NK-92 treated with Interleukin-12 subunit alpha and Interleukin-12 subunit beta, amount 100 ng/mL, for 24 hours (cell line): ENCODE results near the gene ZFPM1.
"Not testable (repeated sequence)": the region's sequence is repeated elsewhere in the genome, so short reads cannot be mapped to it uniquely, and the experiment has no call there.

Source experiments
- DNase-seq: peaks from one replicate; lab custom pipeline; 2025; lab: John Stamatoyannopoulos, UW

Gene ZFPM1

DNA sequence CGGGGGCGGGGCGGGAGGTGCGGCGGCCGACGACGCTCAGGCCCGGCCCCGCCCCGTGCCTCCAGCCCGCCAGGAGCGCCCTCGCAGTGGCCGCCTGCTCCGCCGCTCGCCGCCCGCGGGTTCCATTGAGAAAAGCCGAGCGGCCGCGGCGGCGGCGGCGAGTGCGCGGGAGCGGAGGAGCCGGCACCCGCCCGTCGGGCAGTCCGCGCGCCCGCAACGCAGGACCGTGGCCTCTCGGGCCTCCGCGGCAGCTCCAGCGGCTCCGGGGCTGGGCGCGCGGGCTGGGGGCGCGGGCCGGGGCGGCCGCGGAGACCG is at the start of gene ZFPM1:
ZFPM1 (plus strand) TSS at position 64 of the 315 bp plus-strand sequence. CDS start 359 bp downstream, outside the sequence.
- no peak for DNase-seq

DNA sequence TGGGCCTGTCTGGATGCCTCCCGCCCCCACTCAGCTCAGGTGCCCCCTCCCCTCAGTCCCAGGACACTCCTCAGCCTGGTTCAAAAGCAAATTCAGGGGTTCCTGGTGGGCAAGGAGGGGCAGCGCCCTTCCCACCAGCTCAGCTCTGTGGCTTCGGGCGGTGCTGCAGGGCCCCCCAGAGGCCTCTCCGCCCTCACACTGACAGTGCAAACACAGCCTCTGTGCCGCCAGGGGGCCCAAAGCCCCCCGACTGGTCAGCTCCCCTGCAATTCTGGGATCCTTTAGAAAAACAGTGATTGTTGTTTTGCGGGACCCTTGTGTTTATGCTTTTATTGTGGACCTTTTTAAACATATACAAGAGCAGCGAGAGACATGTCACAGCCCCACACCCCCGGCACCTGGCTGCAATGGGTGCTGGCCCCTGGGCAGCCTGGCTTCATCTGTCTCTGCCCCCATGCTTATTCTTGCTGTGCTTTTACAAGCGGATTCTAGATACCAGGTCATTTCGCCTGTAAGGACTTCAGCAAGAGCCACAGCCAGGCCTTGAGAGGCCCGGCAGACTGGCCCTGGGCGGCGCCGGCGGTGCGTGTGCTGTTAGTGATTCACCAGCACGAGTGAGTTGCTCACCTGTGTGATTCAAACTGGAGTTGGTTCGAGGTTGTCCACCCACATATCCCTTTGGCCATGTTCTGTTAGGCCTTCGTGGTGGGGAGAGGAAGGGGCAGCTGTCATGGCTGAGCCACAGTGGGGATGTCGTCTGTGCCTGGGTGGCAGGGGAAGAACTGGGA is 49.1 kb upstream of the ZFPM1 start:
- DNase-seq = no peak

DNA sequence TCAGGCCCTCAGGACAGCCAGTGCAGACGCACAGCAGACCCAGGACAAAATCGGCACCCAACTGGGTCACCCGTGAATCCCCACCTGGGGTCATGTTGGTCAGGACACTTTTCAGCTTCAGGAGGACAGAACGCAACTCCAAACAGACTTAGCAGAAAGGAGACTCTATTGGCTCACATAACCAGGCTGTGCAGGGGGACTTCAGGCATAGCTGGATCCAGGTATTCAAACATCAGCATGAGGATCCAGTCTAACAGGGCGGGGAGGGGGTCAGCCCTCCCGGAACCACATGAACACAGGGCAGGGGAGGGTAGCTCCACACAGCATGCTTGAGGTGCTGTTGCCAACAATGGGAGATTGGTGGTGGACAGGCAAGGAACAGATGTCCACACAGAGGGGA is 48.3 kb upstream of the ZFPM1 start:
- no peak for DNase-seq

DNA sequence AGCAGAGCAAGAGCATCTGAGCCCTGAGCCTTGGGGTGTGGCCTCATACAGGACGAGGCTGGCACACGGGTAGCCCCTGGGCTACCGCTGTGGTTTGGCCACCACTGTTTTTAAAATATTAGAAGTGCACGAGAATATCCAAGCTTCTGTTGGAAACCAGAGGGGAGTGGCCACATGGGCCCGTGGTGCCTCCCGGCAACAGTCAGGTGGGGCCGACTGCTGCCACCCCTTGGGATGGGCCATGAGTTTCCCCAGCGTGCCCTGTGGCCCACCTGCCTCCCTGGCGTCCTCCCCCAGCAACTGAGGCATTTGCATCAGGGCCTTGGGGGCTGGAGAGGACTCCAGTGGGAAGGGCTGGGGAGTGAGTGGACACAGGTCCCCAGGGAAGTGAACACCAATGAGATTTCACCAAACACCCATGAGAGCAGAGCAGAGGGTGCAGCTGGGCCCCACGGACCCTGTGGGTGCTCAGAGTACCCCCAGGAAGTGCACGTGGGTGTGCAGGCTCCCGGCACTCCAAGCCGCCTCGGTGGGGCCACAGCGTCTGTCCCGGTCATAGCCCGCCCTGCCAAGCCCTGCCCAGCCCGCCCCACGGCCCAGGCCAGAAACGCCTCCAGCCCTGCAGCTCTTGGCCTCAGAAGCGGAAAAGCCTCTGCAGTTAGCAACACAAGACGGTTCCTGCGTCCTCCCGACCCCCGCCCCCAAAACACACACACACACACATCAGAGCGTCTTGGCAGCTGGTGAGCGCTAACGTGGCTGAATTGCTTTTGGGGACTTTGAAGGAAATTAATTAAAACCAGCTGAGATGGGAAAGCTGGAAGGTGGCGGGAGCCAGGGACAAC is 47.6 kb upstream of the ZFPM1 start:
- DNase-seq = no peak

DNA sequence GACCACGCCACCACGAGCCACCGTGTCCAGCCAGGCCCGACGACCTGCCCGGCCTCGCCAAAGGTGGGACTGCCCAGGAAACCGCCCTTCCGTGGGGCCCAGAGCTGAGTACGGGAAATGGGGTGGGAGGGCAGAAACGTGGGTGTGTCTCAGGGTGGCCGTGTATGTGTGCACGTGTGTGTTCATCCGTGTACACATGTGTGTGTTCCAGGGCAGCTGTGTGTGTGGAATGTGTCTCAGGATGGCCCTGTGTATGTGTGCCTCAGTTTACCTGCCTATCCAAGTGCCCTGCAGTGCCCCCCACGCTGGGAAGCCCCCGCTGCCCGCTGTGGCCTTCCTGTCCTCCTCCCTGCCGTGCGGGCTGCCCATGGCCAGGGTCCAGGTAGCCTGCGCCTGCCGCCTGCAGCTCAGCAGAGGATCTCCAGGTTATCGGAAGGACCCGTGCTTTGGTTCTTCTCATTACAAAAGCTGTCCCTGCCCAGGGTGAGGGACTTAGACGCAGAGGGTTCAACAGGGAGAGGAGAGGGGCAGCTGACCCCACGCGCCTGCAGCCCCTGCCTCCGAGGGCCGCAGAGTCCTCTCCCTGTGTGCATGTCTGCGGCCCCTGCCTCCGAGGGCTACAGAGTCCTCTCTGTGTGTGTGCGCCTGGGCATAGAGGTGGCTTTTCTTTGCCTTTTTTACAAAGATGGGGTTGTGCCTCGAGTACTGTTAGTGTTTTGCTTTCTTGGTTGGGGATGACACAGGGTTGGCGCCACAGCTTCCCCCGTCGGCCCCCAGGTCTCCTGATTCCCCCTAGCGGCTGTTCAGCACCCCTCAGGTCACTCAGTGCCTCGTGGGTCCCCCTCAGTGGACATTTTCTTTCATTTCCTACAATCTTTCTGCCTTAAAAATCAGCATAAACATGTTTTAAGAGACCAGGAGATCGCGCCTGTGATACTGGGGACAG is 46.7 kb upstream of the ZFPM1 start:
- DNase-seq = no peak

DNA sequence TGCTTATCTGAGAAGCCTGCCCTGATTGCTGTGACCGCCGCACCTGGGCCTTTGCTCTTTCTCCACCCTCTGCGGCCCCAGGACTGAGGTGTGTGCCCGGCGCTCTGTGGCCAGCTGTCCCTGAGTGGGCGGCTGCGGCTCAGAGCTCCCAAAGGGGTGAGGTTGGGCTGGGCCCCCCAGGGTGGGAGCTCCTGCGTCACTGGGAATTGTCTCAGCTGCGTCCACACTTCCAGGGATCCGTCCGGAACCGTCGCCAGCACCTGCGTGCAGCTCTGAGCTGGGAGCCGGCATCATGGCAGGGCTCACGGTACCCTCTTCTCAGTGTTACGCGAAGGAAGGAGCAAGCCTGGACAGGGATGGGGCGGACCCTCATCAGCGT is 46.0 kb upstream of the ZFPM1 start:
- no peak for DNase-seq

DNA sequence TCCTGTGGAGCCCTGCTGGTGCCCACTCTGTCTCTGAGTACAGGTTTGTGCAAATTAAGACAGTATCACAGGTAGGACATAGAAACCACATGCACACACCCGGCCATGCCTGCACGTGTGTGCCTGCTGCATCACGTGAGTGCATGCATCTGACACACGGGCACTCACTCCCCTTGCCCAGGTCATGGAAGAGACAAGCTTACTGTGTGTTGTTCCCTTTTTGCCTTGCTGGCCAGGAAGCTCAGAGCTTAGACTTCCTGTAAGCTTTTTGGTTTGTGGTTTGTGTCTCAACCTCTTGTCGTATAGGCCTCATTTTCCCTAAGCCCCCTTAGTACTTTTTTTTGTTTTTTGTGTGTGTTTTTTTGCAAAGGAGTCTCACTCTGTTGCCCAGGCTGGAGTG is 45.3 kb upstream of the ZFPM1 start:
- DNase-seq = no peak

DNA sequence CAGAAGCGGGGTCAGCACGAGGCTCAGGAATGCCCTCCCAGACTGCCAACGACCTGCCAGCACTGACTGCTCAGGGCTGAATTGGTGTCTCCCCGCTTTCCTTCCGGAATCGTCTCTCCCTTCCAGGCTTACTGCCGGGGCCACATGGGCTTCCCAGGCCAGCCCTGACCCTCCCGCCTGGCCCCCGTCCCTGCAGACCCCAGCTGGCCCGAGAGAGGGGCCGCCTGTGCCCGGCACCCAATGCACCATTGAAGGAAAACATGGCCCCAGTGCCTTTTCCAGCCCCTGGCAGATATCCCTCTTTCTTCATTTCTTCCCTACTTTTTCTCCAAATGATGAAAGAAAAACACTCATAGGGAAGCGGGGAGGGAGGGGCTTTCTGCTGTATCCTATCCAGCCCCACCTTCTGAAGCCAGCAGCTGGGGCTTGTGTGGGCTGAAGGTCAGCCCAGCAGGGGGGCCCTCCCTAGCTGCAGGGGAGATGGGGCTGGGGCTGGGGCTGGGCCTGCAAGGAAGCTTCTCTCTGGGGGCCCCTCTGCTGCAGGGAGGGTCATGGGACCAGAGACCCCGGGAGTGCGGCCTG is 44.4 kb upstream of the ZFPM1 start:
- no peak for DNase-seq

DNA sequence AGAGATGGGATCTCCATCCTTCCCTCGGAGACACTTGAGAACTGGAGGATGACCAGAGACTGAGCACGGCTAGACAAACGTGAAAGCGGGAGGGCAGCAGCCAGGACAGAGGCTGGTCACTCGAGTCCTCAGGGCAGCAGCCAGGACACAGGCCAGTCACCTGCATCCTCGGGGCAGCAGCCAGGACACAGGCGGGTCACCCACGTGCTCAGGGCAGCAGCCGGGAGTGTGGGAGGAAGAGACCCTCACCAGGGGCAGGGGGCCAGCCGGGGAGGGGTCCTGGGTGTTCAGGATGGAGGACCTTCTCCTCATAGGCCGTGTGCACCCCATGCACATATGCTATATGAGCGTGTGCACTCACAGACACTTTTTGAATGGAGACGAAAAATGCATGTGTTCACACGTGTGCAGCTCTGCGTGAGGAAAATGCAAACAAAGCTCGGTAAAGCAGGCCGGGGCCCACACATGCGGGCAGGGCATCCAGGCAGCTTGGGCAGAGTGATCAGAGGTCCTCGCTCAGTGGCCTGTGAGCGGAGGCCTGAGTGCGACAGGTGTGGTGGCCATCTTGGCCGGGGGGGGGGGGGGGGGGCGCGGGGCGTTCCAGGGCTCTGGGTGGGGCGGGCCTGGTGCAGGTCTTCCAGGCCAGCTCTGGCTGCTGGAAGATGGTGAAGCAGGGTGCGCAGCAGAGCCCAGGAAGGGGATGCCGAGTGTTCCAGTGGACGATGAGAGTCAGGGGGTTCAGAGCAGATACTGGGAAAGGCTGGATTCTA is 43.6 kb upstream of the ZFPM1 start:
- no peak for DNase-seq

DNA sequence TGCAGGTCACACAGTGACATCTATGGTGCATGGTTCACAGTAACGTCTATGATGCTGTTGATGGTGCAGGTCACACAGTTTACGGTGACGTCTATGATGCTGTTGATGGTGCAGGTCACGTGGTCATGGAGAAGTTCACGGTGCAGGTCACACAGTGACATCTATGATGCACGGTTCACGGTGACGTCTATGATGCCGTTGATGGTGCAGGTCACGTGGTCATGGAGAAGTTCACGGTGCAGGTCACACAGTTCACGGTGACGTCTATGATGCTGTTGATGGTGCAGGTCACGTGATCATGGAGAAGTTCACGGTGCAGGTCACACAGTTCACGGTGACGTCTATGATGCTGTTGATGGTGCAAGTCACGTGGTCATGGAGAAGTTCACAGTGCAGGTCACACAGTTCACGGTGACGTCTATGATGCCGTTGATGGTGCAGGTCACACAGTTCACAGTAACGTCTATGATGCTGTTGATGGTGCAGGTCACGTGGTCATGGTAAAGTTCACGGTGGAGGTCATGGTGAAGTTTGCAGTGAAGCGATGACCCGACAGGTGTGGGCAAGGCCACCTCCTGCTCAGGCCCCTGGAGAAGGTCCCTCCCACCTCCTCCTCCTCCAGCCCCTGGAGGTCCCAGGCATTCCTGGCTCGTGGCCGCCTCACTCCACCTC is 42.6 kb upstream of the ZFPM1 start:
- not testable (repeated sequence) for DNase-seq

DNA sequence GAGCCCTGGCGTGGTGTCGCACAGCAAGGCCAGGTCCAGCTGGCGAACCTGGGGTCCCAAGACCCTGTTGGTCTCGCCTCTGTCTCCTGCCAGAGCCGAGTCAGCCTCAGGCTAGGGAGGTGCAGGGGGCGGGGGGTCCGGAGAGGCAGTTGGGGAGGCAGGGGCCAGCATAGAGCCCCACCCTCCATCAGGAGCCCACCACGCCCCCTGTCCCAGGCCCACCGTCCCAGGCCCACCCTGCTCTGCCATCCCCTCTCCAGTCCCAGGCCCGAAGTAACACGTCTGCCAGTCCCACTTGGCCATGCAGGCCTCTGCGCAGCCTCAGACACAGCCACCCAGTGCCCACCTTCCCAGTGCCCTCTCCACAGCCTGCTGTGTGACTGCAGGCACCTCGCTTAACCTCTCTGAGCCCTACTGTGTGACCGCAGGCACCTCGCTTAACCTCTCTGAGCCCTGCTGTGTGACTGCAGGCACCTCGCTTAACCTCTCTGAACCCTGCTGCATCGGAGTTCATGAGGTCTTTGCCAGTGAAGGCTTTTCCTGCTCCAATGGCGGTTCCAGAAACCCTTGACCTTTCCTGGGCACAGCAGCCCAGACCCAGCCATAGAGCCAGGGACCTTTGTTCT is 41.0 kb upstream of the ZFPM1 start:
- DNase-seq = no peak

DNA sequence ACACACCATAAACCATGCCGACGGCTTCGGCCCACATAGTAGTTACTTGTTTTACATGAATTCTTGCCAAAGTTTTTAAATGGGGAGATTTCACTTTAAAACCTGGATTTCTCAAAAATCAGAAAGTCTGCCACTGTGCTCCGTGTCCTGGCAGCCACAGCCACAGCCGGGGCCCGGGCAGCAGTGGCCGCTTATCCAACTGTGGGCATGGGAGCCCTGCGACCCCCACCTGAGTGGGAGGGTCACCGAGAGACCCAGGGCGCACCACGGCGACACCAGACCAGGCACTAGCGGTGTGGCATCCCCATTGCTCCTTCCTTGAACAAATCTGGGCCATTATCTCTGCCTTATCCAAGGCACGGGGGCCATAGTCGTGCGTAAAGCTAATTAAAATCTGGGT is 40.3 kb upstream of the ZFPM1 start:
- DNase-seq = no peak

DNA sequence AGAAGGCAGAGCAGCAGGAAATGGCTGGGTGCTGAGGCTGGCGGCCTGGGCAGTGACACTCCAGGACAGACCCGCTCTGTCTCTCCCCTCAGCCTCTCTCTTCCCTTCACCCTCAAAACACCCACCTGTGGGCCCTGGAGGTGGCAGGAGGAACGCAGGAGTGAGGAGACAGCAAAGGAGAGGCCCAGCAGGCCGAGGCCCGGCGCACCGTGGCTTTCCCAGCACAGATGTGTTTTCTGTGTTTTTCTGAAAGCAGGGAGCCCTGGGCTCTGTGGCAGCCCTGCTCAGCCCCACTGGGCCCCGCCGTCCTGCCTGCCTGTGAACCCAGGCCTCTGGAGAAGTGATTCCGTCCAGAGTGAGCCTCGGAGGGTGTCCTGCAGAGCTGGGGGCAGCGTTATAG is 39.8 kb upstream of the ZFPM1 start:
- DNase-seq = no peak

DNA sequence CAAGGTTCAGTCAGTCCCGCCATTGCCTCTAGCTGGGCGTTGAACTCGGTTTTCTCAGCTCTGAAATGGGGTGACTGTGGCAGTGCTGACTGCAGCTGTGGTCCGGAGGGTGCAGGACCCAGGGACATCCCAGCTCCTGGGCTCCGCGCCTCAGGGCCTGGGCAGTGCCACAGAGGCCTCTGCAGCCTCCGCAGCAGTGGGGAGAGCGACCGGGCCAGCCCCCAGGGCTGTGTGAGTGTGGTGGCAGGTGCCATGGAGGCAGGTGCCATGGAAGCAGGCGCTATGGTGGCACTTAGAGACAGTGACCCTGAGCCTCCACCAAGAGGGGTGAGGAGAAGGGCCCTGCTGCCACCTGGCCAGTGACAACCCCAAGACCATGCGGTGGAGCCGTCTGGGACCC is 39.4 kb upstream of the ZFPM1 start:
- DNase-seq = no peak

DNA sequence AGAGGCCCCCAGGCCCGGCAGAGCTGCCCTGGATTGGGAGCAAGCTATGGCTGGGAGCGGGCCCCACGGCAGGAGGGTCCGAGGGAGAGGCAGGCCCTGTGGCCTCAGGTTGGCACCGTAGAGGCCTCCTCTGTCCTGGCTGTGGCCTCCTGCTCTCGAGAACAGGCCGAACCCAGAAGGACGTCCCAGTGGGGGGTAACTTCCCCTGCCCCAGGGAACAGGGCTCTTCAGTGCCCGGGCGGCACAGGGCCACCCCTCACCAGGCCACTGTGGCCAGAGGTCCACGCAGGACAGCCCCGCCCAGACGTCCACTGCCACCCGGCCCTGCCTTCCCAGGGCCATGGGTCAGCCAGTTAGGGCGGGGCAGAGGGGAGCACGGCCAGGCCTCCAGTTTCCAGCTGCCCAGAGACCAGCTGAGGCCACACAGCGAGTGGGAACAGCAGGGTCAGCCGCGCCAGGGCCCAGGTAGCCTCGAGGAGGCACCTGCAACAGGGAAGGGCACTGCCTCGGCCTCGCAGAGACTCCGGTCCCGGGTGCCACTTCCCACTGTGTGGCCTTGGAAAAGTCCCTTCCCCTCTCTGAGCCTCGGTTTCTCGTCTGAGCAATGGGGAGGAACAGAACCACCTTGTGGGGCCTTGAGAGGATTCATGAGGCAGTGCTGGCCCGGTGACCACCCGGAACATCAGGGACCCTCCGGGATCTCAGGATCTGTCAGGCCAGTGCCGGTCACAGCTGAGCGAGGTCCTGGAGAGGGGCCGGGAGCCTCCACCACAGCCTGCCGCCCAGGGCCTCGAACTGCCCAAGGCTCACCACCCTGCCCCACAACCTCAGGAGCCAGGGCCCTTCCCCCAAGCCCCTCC is 38.3 kb upstream of the ZFPM1 start:
- no peak for DNase-seq

DNA sequence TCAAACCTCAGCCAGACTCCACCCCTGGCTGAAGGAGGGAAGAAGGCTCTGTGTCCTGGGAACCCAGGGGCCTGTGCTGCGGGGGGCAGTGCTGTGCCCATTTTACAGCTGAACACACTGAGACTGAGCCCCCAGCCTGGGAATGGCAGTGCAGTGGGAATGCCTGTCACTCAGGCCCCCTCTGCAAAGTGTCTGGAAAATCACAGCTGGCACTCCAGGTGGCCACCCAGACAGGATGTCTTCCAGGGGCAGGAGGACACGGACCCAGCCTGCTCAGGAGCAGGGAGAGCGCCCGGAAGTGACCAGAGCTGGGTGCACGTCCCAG is 37.7 kb upstream of the ZFPM1 start:
- no peak for DNase-seq

DNA sequence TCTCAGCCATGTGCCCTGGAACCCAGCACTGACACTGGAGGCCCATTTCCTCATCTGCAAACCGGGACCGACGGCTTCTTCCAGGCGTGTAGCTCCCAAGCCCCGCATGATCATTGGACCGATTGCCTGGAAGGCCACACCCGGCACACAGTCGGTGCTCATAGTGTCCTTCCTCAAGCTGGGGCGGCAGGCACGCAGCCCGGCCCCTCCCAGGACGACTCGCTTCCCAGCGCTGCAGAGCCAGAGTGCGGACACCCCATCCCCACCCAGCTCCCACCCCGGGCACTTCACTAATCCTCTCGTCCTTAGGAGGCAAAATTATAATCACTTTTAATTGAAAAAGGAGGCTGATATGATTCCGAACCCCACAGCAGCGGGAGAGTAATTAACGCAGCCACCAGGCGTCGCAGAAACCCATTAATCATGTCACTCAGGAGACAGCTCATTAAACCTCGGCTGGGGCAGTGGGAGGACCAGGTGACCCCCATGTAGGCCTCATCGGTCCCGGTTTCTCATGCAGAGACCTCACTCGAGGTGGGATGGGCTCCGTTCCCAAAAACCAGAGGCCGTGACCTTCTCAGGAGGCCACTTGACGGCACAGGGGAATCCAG is 37.3 kb upstream of the ZFPM1 start:
- DNase-seq = no peak

DNA sequence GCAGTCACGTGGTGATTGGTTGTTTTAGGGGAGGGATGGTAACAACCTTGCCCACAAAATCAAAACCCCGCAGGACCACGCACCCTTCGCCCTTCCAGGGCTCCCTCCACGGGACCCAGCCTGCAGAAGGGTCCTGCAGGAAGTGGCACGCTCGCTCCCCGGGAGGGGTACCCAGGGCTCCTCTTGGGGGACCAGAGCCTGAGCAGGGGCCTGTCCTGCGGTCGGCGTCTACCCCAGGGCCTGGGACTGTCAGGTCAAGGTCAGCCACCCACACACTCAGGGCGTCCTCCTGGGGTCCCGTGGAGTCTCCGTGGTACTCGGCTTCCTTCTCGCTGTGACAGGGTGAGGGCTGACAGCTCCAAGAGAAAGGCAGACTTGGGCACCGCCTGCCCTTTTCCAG is 36.4 kb upstream of the ZFPM1 start:
- DNase-seq = no peak
